Glomerular visceral epithelial cell (primary cell): ENCODE data around the gene SP110.

Experiments used
- DNase-seq: peaks from one replicate; pipeline ENCODE4 v3.0.0-alpha.2; 2016; ENCODE audit errors: extremely low spot score

Gene SP110

GRCh38 chr2:230170532-230170931 is 49.3 kb downstream of the SP110 start:
- DNase-seq = no peak

DNA sequence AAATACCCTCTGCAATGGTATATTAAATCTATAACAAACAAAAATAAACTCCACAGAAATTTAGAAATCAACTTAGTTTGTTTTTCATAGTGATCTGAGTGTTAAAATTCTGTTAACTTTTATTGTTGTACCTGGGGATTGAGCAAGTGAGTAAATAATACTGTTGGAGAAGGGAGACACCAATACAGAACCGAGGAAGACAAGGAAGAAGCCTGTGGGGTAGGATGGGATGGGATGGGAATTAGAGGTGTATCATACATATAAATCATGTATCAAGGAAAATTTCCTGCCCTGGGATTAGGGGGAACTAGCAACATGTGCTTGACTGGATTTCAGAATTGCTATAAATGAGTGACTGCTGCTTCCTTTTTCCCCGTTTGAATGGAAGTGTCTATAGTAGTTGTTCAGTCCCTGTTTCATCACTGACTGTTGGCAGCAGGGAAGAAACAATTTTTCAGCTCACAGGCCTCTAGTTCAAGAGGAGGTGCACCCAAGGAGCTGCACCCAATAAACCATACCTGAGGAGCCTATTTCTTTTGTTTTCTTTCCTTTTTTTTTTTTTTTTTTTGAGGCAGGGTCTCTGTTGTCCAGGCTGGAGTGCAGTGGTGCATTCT is 53.1 kb downstream of the SP110 start:
- DNase-seq = no peak

DNA sequence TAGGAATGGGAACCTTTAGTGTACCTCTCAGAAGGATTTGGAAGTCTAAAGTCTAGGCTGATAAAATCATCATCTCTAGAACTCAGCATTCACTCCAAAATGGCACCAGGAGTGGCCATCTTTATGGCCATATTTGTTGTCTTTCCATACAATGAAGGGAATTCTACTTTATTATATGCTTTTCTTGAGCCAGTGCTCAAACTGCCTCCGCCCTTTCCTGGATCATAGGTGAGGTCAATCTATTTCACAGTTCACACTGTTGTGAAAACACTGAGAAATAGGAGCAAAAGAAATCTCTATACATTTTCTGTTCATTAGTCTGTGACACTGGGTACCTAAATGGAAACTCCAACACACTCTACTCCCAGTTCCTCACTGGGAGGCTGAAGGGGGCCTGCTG is 55.6 kb downstream of the SP110 start:
- no peak for DNase-seq

- no peak for DNase-seq
Observed at GRCh38 chr2:230162981-230163380, 56.8 kb downstream of the SP110 start.

DNA sequence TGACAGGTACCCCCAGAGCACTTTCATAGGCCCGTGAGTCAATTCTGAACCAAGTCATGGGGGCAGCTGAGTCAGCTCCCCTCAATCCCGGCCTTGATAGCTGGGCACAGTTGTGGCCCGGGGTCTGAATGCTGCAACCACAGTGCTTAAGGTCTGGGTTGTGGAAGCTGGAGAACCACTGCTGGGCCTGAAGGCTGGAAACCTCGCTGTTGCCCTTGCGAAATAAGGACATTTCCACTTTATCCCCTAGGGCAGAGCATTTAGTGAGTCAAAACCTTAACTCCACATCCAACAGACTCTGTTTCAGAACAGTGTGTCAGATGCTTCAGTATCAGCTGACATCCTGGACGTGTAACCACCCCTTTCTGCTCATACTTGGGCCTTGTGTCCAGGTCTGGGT is 58.6 kb downstream of the SP110 start:
- DNase-seq = no peak

GRCh38 chr2:230160112-230160660 is 59.6 kb downstream of the SP110 start:
- DNase-seq = peak; percentile 53

DNA sequence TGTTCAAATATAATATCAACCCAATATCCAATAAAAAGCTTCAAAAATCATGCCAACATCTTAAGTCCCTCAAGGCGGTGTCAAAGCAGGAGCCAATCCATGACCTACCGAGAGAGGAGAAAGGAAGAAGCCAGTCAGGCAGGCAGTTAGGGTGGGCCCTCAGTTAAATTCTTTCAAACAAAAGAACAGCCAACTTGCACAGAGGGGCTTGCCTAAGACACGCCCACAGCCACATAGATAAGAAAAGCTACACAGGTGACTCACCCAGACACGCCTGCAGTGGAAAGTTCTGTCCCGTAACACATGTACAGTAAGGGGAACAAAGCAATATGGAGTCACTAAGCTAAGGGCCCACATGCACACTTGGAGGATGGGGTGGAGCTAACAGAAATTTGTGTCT is 61.3 kb downstream of the SP110 start:
- no peak for DNase-seq

GRCh38 chr2:230156782-230157699 is 62.7 kb downstream of the SP110 start:
- DNase-seq = no peak

GRCh38 chr2:230155359-230155758 is 64.4 kb downstream of the SP110 start:
- no peak for DNase-seq

DNA sequence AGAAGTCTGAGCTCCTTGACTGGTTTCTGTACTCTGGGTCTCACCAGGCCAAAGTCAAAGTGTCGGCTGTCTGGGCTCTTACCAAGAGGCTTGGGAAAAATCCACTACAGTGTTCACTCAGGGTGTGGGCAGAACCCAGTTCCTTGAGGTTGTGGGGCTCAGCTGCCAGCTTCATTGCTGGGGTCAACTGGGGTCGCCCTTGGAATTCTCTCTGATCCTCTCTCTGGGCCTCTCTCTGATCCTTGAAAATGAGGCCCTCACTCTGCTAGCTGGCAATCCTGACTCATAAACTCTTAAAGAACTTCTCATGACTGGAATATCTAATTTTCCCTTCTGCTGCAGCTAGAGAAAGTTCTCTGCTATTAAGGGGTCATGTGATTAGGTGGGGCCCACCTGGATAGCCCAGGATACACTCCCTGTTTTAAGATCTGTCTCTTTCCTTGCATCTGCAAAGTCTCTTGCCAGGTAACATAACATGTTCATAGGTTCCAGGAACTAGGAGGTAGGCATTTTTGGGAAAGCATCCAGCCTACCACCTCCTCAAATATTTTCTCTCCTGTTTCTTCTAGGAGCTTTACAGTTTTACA is 66.3 kb downstream of the SP110 start:
- DNase-seq = no peak

GRCh38 chr2:230152334-230152733 is 67.5 kb downstream of the SP110 start:
- no peak for DNase-seq

DNA sequence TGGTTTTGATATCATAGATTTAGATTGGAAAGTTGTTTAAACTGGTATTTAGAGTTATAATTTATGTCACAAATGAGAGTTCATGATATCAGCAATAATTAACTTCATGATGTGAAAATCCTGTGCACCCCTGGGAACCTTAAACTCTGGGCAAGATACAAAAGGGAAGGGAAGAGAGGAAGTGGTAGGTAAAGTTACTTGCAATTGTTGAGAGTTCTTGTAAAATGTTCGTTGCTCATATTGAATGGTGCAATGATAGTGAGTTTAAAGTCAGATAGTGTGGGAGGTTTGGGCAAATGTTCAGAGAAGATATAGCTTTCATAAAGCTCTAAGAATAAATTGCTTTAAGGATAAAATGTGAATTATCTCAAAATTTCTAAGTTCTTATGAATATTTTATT is 75.4 kb downstream of the SP110 start:
- no peak for DNase-seq

DNA sequence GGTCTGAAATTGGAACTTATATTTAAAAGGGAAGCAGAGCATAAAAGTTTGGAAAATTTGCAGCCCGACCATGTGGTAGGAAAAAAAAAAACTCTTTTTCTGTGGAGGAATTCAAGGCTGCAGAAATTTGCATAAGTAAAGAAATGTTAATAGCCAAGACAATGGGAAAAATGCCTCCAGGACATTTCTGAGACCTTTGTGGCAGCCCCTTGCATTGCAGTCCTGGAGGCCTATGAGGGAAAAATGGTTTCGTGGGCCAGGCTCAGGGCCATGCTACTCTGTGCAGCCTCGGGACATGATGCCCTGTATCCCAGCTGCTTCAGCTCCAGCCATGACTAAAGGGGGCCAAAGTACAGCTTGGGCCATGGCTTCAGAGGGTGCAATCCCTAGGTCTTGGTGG is 79.1 kb downstream of the SP110 start:
- no peak for DNase-seq

DNA sequence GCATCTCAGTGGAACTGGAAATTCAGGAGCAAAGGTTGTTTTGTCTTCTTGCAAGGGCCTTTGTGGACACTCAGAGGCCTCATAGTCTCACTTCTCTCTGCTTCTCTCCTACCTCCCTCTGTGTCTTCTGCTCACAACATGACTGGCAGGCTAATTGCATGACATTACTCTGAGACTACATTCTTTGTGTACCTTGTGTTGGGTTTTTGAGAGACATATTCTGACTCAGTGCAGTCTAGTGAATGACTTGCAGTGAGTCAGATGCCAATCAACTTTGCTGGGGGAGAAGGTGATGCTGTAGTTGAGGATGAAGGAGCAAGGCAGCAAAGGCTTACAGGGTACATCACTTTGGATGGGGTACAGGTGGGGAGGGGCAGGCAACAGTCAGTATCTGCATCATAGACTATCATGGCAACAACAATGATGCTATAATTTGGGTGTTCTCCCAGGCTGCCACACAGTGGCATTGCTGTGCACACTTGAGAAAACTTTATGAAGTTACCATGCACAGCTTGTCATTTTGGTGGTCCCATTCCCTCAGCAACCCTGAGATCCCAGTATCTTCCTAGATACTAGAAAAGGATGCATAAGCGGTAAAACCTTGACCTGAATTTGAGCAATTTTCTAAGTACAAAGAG is 81.8 kb downstream of the SP110 start:
- peak; percentile 11 for DNase-seq

DNA sequence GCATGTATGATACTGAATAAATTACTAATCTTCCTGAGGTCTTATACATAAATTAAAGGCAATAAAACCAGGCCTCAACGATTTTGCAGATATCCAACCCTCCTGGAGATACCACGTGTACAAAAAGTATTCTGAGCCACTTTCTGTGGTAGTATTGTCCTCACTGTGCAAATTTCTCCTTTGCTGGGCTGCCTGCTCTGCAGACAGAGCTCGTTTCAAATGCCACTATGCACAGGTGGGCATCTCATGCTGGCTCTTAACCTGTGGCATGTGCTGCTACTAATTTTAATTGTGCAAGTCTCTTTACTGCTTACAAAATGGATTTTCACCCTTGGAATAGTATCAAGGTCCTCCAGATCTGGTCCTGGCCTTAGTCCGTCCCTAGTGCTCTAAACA is 84.7 kb downstream of the SP110 start:
- no peak for DNase-seq

GRCh38 chr2:230134496-230135129 is 85.2 kb downstream of the SP110 start:
- DNase-seq = no peak

DNA sequence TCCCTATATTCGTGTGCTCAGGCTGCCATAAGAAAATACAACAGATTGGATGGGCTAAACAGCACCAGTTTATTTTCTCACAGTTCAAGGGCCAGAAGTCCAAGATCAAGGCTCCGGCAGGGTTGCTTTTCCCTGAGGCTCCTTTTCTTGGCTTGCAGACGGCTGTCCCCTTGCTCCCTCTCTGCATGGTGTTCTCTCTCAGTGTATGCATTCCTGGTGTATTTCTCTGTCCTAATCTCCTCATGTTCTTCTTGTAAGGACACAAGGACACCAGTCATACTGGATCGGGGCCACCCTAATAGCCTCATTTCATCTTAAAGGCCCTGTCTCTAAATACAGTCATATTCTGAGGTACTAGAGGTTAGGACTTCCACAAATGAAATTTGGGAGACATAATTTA is 88.4 kb downstream of the SP110 start:
- DNase-seq = no peak

- no peak for DNase-seq
Observed at GRCh38 chr2:230130668-230131364, 89.0 kb downstream of the SP110 start.

DNA sequence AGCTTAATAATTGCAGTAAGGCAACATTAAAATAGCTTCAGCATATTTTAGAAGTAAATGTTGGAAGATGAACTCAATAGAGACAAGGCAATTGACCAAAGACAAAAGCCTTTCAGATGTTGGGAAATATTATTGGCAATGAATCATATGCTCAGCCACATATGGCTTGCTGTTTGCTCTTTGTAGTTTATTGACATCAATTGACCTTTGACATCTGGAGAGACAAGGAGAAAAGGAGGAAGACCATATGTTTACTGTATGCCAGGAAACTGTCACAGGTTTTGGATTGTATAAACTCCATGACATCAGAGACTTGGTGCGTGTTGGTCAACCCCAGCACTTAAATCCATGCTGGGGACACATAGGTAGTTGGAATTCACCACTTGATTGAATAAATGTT is 90.4 kb downstream of the SP110 start:
- no peak for DNase-seq

DNA sequence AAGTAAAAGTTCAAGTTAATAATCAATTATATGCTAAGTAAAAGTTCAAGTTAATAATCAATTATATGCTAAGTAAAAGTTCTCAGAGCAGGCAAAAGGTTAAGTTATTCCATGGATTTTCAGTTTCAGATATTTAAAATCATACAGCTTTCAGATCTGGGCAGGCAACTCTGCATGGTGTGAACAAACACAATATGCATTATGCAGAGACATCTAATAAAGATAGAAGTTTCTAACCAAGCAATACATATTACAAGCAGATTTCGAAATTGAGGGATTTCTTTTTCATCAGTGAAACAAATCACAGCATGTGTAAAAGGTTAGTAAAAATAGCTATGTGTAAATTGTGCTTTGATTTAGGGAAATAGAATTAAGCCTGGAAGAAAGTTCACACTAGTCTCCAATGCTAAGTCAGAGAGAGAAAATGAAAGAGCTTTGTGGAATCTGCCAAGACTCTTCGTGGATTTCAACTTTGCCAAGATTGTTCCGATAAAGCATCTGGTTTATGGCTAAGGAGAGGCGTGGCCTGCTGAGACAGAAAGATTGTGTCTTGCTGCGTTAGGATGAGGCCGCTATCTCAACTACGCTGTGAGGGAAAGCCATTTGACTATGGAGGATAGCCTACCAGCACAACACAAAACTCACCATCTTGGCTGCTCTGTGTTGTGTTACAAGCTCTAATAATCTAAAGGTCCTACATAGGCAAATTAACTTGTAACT is 91.0 kb downstream of the SP110 start:
- DNase-seq = no peak
